OCI-LY1 (cell line): ENCODE data around the gene WDR6.

Experiments
- H2AFZ ChIP-seq: fragments of 200-600 bp; sonication (generic), shearing (Covaris generic); 2 replicates; pipeline ENCODE4 v1.6.0; 2014; ENCODE audit warnings: antibody characterized with exemption, mild to moderate bottlenecking, low read length
- H3F3A ChIP-seq: fragments of 200-600 bp; sonication (generic), shearing (Covaris generic); 2 replicates; pipeline ENCODE4 v1.6.0; 2014; ENCODE audit warnings: mild to moderate bottlenecking, antibody characterized with exemption, low read length, moderate library complexity; ENCODE audit not compliant: insufficient read depth
- H3K27ac ChIP-seq: fragments of 200-600 bp; sonication (generic); 2 replicates; pipeline ENCODE4 v1.5.1; 2014; ENCODE audit warnings: low read length, mixed run types, mild to moderate bottlenecking, low read depth; ENCODE audit not compliant: poor library complexity, severe bottlenecking
- H3K27me3 ChIP-seq: fragments of 200-600 bp; sonication (generic); 2 replicates; pipeline ENCODE4 v1.6.0; 2014; ENCODE audit warnings: antibody characterized with exemption, mild to moderate bottlenecking, low read length, moderate library complexity; ENCODE audit not compliant: insufficient read depth
- H3K36me3 ChIP-seq: fragments of 200-600 bp; sonication (generic); 2 replicates; pipeline ENCODE4 v1.6.1; 2014; ENCODE audit warnings: mild to moderate bottlenecking, antibody characterized with exemption, low read length, moderate library complexity, mixed read lengths; ENCODE audit not compliant: insufficient read depth
- H3K4me1 ChIP-seq: fragments of 200-600 bp; sonication (generic); 2 replicates; pipeline ENCODE4 v1.5.1; 2014; ENCODE audit warnings: mild to moderate bottlenecking, low read length, moderate library complexity; ENCODE audit not compliant: insufficient read depth, severe bottlenecking
- H3K4me2 ChIP-seq: fragments of 200-600 bp; sonication (generic), shearing (Covaris generic); 2 replicates; pipeline ENCODE4 v1.6.1; 2014; ENCODE audit warnings: low read length
- H3K4me3 ChIP-seq: fragments of 200-600 bp; sonication (generic); 2 replicates; pipeline ENCODE4 v1.5.1; 2014; ENCODE audit warnings: low read length, low read depth, mild to moderate bottlenecking, mixed read lengths; ENCODE audit not compliant: poor library complexity, severe bottlenecking
- H3K79me2 ChIP-seq: fragments of 200-600 bp; shearing (Covaris generic); 2 replicates; pipeline ENCODE4 v1.6.1; 2016; ENCODE audit warnings: mixed run types, low read length, mixed read lengths; ENCODE audit not compliant: insufficient read depth
- H3K9ac ChIP-seq: fragments of 200-600 bp; sonication (generic), shearing (Covaris generic); 2 replicates; pipeline ENCODE4 v1.6.1; 2014; ENCODE audit warnings: mild to moderate bottlenecking, low read length, mixed read lengths
- H3K9me2 ChIP-seq: fragments of 200-600 bp; sonication (generic), shearing (Covaris generic); 2 replicates; pipeline ENCODE4 v1.6.1; 2014; ENCODE audit warnings: low read depth, mild to moderate bottlenecking, low read length, mixed read lengths
- H3K9me3 ChIP-seq: fragments of 200-600 bp; shearing (Covaris generic); 2 replicates; pipeline ENCODE4 v1.6.1; 2014; ENCODE audit warnings: low read length, mixed read lengths
- H4K20me1 ChIP-seq: fragments of 200-600 bp; sonication (generic), shearing (Covaris generic); 2 replicates; pipeline ENCODE4 v1.6.0; 2016; ENCODE audit warnings: mild to moderate bottlenecking, low read length; ENCODE audit not compliant: insufficient read depth
- CTCF ChIP-seq: fragments of 200-600 bp; sonication (generic), shearing (Covaris generic); IDR thresholded peaks from 2 replicates; pipeline ENCODE4 v1.5.1; 2017; ENCODE audit warnings: mild to moderate bottlenecking, antibody characterized with exemption, low read length, moderate library complexity, mixed read lengths
- EZH2 ChIP-seq: fragments of 200-600 bp; sonication (generic), shearing (Covaris generic); IDR thresholded peaks from 2 replicates; pipeline ENCODE4 v1.8.0; 2017; ENCODE audit warnings: borderline replicate concordance, mixed run types, mild to moderate bottlenecking, antibody characterized with exemption, low read length, moderate library complexity, mixed read lengths

Gene WDR6

GRCh38 chr3:49021813-49022687, 14.9 kb downstream of the WDR6 start, which contains the start of gene NDUFAF3:
Gene NDUFAF3 (plus strand): TSS chr3:49022121. CDS start chr3:49022145, 24 bp downstream.
- H3K27me3 ChIP-seq, result no peaks in the 10 kb centered on the region
- H3K9me2 ChIP-seq, result no peaks in the 10 kb centered on the region
- H2AFZ ChIP-seq, result no peak within 1 kb of the TSS
- 0 out of 2 replicates have a peak, but pooled peaks cover 6% of the 10 kb centered on the region for H3F3A ChIP-seq
- H3K9ac ChIP-seq, result peak within 1 kb of the TSS; percentile 95
- no peak for TF ChIP-seq EZH2
- TF ChIP-seq CTCF, result peak; percentile 85
- H3K27ac ChIP-seq, result peak within 1 kb of the TSS; percentile 96
- peaks cover 58% of the 10 kb centered on the region for H3K4me1 ChIP-seq
- peak within 1 kb of the TSS; percentile 95 for H3K4me3 ChIP-seq
- H3K4me2 ChIP-seq, result peak within 1 kb of the TSS; percentile 98
- peaks cover 13% of the 10 kb centered on the region; the same call in 1 of the 2 replicates for H3K79me2 ChIP-seq
- H4K20me1 ChIP-seq, result no peaks in the 10 kb centered on the region
- H3K36me3 ChIP-seq, result peaks cover 41% of the 10 kb centered on the region
- no peaks in the 10 kb centered on the region for H3K9me3 ChIP-seq

DNA sequence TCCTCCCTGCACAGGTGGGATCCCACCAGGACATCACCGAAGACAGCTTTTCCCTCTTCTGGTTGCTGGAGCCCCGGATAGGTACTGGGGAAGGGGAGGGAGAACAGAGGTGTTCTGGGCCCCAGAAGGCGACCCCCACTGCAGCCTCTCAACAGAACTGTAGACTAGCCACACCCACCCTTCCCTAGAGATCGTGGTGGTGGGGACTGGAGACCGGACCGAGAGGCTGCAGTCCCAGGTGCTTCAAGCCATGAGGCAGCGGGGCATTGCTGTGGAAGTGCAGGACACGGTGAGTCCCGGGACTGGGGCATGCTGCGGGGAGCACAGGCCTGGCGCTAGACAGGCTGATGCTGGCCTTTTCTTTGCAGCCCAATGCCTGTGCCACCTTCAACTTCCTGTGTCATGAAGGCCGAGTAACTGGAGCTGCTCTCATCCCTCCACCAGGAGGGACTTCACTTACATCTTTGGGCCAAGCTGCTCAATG, 15.5 kb downstream of the WDR6 start:
- no peaks in the 10 kb centered on the region for H3K27me3 ChIP-seq
- H3K9me3 ChIP-seq, result no peaks in the 10 kb centered on the region
- H3K4me1 ChIP-seq, result peaks cover 58% of the 10 kb centered on the region
- peak overlapping the region; percentile 95 for H3K4me3 ChIP-seq
- H4K20me1 ChIP-seq, result no peaks in the 10 kb centered on the region
- H3K36me3 ChIP-seq, result peaks cover 47% of the 10 kb centered on the region
- peak overlapping the region; percentile 96 for H3K27ac ChIP-seq
- H2AFZ ChIP-seq, result no peak overlapping the region
- H3K9me2 ChIP-seq, result no peaks in the 10 kb centered on the region
- peak overlapping the region; percentile 91 for H3K9ac ChIP-seq
- H3K79me2 ChIP-seq, result peaks cover 13% of the 10 kb centered on the region; the same call in 1 of the 2 replicates
- no peaks in the 10 kb centered on the region for H3F3A ChIP-seq
- TF ChIP-seq EZH2 (no peak), CTCF (no peak)
- H3K4me2 ChIP-seq, result peak overlapping the region; percentile 98

GRCh38 chr3:49023775-49024174, 16.6 kb downstream of the WDR6 start:
- Histone ChIP-seq H3K4me2 (no peak overlapping the region), H3F3A (no peaks in the 10 kb centered on the region), H4K20me1 (no peaks in the 10 kb centered on the region), H2AFZ (no peak overlapping the region), H3K9me2 (no peaks in the 10 kb centered on the region), H3K4me1 (peaks cover 63% of the 10 kb centered on the region), H3K27me3 (no peaks in the 10 kb centered on the region), H3K9me3 (no peaks in the 10 kb centered on the region), H3K4me3 (no peak overlapping the region), H3K27ac (no peak overlapping the region), H3K9ac (no peak overlapping the region), H3K36me3 (peaks cover 58% of the 10 kb centered on the region), H3K79me2 (peaks cover 13% of the 10 kb centered on the region; the same call in 1 of the 2 replicates)
- TF ChIP-seq CTCF (no peak), EZH2 (no peak)
